Stimulated activated CD8-positive, alpha-beta memory T cell treated with anti-CD3 and anti-CD28 coated beads, Interleukin-4, amount 100 ng/mL, for 48 hours (primary cell): Measurements from ENCODE around the gene ARMC5.
"Not testable (repeated sequence)": the region's sequence is repeated elsewhere in the genome, so short reads cannot be mapped to it uniquely, and the experiment has no call there.

Source experiments
- DNase-seq: peaks from one replicate; pipeline ENCODE4 v3.0.0-alpha.2; 2020

The ARMC5 gene

DNA sequence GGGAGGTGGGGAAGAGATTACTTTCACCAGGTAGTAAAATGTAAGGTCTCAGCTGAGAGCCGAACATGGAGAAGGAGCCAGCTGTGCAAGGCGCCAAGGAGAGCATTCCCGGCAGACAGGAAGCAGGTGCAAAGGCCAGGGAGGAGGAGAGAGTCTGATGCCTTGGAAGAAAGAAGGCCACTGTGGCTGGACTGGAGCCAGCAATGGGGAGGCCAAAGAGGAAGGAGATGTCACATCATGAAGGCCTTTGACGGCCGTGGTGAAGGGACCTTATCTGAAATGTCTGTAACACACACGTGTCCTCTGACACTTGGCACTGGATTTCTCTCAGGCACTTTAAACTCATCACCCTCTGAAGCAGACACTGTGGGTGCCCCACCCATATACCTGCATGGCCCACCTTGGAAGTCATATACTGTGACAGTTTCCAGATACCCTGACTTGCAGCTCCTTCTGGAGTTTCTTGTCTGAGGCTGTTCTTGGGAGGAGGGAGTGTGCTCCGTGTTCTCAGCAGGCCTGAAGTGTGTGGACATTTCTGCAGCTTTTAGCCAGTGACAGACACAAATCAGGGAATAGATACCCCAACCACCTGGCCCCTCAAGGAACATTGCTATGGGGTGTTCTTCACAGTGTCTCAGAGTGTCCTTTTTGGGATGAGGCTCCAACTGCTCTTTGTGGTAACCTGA, 21.7 kb downstream of the ARMC5 start:
- no peak for DNase-seq

DNA sequence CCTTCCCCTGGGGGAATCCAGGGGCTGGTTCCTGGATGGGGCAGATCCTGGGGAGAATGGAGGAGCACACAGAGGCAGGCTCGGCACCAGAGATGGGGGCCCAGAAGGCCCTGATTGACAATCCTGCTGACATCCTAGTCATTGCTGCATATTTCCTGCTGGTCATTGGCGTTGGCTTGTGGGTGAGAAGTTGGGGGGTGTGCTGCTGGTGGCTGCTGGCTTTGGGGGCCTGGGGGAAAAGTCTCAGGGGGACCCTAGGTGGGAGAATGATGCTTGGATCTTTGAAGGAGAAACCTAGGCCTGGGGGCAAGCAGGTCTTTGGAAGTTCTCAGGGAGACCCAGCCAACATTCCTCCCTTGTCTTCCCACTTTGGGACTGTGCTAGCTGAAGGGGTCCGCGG, 23.8 kb downstream of the ARMC5 start, which contains the start of gene SLC5A2:
TSS of gene SLC5A2 (plus strand) at position 43 of the 400 bp plus-strand sequence. CDS start at position 57, 14 bp downstream.
- no peak for DNase-seq

DNA sequence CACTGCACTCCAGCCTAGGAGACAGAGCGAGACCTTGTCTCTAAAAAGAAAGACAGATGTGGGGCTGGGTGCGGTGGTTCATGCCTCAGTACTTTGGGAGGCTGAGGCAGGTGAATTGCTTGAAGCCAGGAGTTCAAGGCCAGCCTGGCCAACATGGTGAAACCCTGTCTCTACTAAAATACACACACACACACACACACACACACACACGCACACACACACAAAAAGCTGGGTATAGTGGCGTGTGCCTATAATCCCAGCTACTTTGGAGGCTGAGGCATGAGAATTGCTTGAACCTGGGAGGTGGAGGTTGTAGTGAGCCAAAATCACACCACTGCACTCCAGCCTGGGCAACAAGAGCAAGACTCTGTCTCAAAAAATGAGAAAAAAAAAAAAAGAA, 24.7 kb downstream of the ARMC5 start:
- not testable (repeated sequence) for DNase-seq

DNA sequence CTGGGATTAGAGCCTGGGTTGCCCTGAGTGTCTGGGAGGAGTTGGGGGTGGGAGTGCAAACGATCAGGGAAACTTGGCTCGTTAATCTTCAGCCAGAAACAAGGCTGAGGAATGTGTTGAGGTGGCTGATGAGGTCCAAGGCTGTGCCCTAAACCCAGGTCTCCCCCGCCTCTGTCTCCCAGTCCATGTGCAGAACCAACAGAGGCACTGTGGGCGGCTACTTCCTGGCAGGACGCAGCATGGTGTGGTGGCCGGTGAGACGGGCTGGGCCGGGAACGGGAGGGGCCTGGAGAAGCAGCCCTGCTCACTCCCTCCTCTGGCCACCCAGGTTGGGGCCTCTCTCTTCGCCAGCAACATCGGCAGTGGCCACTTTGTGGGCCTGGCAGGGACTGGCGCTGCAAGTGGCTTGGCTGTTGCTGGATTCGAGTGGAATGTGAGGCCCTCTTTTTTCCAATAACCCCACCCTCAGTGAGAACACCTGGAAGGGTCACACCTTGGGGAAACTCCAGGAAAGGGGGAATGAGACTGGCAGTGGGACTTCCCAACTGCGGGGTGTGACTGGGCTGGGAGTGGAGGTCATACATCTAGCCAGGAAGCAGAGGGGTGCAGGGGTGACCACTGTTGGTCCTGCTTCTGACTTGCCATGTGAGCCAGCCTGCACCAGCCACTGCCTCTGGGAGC, 25.3 kb downstream of the ARMC5 start:
- no peak for DNase-seq

DNA sequence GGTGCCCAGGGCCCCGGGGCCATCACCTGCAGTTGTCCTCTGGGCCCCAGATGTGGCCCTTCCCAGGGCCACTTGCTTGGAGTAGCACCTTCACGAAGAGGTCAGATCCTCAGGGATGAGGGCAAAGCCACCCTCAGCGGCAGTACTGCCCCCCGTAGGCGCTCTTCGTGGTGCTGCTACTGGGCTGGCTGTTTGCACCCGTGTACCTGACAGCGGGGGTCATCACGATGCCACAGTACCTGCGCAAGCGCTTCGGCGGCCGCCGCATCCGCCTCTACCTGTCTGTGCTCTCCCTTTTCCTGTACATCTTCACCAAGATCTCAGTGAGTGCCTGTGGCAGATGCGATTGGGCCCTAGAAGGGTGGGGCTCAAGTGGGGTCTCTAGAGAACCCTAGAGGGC, 26.3 kb downstream of the ARMC5 start:
- no peak for DNase-seq

DNA sequence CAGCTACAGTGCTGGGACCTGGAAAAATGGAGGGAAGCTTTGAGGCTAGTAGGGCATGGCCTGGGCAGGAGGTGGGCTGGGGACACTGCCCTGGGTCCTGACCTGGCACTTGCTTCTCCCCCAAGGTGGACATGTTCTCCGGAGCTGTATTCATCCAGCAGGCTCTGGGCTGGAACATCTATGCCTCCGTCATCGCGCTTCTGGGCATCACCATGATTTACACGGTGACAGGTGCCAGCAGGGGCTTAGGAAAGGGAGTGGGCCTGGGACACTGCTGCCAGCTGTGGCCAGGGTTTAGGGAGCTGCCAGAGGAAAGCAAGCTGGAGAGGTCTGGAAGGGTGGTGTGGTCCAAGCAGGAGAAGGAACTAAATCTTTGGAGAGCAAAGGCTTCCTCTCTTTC, 26.7 kb downstream of the ARMC5 start:
- DNase-seq = no peak

DNA sequence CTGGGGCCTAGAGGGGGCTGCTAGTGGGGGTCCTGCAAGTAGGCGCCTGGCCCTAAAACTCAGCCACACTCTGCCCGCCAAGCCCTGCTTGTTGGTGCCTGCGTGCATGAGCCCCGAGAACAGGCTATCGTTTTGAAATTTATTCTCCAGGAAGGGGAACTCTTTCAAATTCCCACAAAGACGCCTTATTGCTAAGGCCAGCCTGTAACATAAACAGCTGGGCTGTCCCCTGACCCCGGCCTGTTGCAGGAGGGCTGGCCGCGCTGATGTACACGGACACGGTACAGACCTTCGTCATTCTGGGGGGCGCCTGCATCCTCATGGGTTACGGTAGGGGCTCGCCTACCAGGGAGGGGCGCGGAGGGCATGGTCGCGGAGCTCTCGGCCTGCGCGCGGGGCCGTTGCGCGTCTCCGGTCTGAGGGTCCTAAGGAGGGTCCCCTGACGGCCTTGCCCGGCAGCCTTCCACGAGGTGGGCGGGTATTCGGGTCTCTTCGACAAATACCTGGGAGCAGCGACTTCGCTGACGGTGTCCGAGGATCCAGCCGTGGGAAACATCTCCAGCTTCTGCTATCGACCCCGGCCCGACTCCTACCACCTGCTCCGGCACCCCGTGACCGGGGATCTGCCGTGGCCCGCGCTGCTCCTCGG, 27.9 kb downstream of the ARMC5 start:
- no peak for DNase-seq

DNA sequence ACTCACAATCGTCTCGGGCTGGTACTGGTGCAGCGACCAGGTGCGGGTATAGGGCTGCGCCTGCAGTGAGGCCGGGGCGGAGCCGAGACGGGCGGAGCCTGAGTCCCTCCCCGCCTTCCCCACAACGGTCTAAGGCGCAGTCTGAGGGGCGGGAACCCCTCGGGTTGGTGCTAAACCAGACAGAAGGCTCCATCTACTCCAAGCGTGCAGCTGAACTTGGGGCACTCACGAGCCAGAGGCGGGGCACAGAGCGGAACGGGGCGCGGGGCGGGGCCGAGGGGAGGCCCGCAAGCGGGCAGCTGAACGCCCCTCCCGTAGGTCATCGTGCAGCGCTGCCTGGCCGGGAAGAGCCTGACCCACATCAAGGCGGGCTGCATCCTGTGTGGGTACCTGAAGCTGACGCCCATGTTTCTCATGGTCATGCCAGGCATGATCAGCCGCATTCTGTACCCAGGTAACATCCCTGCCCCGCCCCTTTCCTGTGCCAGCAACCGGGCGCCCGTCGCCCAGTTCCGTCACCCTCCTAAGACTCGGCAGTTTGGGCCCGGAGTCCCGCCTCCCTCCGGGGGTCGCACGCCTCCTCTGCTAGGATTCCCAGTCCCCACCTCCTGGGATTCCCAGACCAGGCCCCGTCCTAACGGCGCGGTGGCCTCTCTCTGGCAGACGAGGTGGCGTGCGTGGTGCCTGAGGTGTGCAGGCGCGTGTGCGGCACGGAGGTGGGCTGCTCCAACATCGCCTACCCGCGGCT, 28.6 kb downstream of the ARMC5 start:
- peak; percentile 71 for DNase-seq

DNA sequence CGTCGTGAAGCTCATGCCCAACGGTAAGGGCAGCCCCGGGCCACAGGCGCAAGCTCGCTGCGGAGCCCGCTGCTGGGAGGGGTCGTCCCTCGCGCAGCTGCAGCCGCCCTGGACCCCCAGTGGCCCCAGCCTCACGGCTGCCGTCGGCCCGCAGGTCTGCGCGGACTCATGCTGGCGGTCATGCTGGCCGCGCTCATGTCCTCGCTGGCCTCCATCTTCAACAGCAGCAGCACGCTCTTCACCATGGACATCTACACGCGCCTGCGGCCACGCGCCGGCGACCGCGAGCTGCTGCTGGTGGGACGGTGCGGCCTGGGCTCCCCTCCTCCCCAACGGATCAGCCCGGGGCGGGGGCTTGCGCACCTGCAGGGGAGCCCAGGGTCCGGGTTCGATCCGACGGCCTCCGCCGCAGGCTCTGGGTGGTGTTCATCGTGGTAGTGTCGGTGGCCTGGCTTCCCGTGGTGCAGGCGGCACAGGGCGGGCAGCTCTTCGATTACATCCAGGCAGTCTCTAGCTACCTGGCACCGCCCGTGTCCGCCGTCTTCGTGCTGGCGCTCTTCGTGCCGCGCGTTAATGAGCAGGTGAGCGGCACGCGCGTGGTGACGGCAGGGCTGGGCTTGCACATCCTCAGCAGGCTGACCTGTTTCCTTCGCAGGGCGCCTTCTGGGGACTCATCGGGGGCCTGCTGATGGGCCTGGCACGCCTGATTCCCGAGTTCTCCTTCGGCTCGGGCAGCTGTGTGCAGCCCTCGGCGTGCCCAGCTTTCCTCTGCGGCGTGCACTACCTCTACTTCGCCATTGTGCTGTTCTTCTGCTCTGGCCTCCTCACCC, 29.4 kb downstream of the ARMC5 start:
- no peak for DNase-seq

DNA sequence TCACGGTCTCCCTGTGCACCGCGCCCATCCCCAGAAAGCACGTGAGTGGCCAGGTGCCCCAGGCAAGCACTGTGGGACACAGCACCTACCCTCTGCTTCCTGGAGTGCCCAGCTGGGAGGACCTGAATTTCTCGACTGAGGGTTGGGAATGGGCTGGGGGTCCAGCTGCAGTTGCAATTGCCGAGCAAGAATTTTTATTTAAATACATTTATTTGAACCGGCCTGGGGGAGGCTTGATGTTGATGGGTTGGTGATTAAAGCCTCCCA, 29.9 kb downstream of the ARMC5 start:
- no peak for DNase-seq

DNA sequence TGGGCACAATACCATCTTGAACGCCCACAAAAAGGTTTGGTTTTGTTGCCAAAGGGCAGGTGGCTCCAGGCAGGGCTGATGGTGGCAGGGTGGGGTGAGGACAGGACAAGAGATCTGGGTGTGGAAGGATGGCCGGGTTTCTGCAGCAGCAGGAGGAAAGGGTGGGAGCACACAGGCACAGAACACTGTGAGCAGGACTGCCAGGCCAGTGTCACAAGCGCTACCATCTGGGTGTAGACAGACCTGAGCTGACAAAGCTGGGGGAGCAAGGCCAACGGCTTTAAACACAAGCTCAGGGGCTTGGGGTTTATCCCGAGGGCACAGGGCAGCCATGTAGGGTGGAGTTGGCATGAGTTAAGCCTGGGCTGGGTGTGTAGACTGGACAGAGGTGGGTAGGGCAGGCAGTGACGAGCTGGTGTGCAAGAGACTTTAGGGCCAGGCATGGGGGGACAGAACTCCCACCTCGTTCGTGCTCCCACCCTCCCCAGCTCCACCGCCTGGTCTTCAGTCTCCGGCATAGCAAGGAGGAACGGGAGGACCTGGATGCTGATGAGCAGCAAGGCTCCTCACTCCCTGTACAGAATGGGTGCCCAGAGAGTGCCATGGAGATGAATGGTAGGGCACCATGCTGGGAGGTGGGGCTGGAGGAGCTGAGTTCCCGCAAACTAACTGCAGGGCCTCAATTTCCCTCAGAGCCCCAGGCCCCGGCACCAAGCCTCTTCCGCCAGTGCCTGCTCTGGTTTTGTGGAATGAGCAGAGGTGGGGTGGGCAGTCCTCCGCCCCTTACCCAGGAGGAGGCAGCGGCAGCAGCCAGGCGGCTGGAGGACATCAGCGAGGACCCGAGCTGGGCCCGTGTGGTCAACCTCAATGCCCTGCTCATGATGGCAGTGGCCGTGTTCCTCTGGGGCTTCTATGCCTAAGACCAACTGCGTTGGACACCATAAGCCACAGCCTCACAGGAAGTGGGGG, 30.6 kb downstream of the ARMC5 start:
- no peak for DNase-seq

DNA sequence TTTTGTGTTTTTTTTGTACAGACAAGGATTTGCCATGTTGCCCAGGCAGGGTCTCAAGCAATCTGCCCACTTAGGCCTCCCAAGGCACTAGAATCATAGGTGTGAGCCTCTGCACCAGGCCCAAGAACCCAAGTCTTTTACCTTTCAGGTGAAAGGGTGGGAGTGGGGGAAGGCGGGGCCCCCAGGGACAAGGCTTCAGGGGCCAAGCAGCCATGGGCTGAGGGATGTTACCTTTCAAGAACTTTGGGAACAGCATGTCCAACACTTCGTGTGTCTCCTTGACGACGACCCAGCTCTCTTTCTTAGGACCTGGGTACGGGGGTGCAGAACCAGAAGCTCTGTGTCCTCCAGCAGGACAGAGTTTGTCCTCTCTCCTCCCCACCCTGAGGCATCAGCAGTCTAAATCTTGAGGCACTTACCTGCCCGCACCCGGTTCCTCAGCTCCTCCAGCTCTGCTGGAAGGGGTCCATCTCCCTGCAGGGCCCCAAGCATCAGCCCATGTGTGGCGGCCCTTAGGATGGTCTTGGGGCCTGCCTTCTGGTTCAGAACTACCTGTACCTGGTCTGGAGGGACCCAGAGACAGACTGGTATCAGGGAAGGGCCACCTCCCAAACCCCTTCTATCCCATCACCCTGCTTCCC, 32.6 kb downstream of the ARMC5 start:
- DNase-seq = no peak

DNA sequence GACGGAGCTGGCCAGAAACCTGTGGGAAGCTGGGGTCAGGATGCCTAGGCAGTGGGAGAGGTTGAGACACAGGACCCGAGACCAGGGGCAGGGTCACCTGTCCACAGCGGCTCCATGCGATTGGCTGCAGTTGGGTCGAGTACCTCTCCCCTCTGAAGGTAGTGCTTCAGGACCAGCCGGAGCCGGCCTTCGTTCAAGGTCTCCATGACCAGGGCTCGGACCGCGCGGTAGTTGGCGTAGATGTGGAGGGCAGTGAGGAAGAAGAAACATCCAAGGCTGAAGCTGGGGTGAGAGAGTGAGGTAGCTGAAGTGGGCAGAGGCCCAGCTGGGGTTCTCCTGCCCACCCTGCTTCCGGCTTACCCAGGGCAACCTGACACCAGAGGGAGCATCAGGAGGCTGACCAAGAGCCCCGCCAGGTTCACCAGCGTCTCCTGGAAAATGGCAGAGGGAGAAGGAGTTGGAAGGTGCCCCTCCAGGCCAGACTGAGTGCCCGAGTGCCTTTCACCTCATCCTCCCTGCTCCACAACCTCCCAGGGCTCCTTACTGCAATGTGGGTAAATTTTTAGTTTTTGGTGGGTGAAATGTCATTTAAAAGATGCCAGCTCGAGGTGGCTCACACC, 34.3 kb downstream of the ARMC5 start:
- DNase-seq = no peak

DNA sequence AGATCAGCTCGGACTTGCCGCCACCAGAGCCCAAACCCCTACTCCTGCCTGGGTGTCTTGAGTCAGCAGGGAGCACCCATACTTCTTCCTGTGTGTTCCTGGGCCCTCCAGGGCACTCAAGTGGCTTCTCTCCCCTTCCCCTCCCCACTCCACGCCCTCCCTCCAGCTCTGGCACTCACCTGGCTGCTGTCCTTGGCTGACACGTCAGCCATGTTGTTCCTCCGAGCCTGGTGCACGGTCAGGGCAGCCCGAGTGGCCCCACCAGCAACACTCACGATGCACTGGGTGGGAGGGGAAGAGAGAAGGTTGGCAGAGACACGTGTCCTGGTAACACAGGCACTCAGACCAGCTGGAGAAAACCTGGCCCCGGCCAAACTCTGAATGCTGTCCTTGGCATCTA, 37.4 kb downstream of the ARMC5 start:
- no peak for DNase-seq

DNA sequence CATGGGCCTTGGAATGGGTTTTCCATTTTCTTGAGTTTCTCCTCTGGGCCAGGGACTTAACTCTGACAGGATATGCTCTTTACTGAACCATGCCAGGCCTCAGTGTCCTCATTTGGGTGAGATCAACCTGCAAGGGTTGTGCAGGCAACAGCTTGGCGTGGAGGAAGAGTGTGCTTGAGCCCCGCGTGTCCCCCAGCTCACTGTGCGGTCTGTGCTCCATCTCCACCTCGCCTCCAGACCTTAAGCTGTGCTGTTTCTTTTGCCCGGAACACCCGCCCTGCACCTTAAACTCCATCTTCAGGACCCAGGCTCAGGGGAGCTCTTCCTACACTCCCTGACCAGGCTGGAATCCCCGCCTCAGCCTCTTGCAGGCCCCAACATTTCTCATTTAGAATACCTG, 39.2 kb downstream of the ARMC5 start:
- no peak for DNase-seq

DNA sequence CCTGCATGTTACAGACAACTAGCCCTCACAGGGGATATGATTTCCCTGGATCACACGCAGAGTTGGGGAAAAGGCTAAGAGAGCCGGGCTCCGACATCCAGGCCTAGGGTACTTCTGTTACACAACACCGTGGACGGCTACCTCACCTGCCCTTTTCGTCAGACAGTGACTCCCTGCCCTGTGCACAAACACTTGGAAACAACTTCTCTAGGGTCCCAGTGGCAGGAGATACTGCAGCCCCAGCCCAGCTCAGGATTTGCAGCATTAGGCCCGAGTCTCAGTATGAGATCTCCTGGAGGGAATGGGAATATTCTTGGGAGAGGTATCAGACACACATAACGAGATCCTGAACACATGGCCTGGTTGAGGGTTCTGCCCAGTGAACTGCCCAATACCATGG, 40.6 kb downstream of the ARMC5 start:
- DNase-seq = no peak

DNA sequence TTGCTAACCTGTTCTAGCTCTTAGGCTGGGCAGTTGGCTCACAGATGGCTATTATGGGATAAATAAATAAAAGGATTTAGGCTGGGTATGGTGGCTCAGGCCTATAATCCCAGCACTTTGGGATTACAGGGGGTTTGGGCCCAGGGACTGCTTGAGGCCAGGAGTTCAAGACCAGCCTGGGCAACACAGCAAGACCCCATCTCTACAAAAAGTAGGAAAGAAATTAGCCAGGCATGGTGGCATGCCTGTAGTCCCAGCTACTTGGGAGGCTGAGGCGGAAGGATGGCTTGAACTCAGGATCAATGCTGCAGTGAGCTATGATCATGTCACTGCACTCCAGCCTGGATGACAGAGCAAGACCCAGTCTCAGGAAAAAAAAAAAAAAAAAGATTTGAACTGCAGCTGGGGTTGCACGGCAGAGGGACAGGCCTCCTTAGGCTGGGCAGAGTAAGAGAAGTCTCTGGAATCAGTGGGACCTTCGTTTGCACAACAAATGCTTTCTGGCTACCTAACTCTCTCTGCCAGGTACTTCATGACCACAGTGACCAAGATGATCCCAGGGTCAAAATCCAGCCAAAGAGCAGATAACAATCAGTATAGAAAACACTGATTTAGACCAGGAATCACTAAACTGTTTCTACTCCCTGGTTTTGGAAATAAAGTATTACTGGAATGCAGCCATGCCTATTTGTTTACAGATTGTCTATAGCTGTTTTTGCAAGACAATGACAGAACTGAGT, 42.1 kb downstream of the ARMC5 start:
- no peak for DNase-seq

DNA sequence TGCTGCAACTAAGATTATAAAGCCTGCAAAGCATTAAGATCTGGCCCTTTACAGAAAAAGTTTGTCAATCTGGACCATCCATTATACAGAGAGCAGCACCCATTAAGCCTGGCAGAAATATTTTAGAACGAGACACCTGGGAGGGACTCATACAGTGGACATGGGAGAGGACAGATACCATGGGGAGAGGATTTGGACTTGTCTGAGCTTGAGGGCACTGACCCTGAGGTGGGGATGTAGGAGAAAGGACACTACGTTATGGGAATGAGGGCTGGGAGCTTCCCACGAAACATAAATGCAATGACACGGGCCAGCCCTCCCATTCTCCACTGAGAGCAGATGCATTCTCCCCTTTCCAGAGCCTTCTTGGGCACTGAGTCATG, 42.7 kb downstream of the ARMC5 start:
- no peak for DNase-seq

DNA sequence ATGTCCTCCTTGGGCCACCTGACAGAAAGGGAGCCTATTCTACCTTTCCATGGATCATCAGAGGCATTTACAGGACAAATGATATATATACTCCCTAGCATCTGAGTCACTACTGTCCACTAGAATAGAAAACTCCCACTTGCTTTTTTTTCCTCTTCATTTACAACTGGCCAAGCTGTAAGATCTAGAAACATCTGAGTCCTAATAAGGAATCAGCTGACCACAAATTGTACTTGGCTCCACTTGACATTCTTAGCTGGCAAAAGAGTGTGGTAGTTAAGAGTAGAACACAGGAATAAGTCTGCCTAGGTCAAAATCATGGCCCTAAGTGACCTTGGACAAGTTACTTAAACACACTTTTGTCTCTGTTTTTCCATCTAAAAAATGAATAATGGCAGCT, 43.7 kb downstream of the ARMC5 start:
- DNase-seq = no peak

DNA sequence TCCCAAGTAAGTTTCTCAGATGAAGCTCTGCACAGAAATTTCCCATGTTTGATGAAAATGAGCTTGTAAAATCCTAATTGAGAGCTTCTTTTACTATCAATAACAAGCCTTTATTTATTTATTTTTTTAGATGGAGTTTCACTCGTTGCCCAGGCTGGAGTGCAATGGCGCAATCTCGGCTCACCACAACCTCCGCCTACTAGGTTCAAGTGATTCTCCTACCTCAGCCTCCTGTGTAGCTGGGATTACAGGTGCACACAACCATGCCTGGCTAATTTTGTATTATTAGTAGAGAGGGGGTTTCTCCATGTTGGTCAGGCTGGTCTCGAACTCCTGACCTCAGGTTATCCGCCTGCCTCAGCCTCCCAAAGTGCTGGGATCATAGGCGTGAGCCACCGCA, 44.3 kb downstream of the ARMC5 start:
- DNase-seq = not testable (repeated sequence)
